Coronary artery (tissue), 2 donors: Measurements from ENCODE around the gene TMEM178B.

Source experiments
- DNase-seq: peaks from one replicate; pipeline ENCODE4 v3.0.0-alpha.2; 2017; ENCODE audit warnings: low spot score
- H3K27ac ChIP-seq, 2 donors: fragments of 200-600 bp; sonication (generic); one replicate each; pipeline ENCODE4 v1.5.1; 2016 to 2019
- H3K4me3 ChIP-seq: fragments of 200-600 bp; sonication (generic); 2 replicates; pipeline ENCODE4 v1.5.1; 2016; ENCODE audit warnings: mild to moderate bottlenecking, moderate library complexity
- CTCF ChIP-seq: fragments of 200-600 bp; sonication (generic); IDR thresholded peaks from one replicate; pipeline ENCODE4 v1.5.1; 2019; ENCODE audit warnings: antibody characterized with exemption

TMEM178B gene

GRCh38 chr7:141333459-141333858 is 259.6 kb downstream of the TMEM178B start:
- no peak overlapping the region for H3K27ac ChIP-seq
- TF ChIP-seq CTCF, result no peak
- no peak for DNase-seq
- H3K4me3 ChIP-seq, result no peak overlapping the region

- no peak for TF ChIP-seq CTCF
- Histone ChIP-seq H3K4me3 (no peak overlapping the region), H3K27ac (no peak overlapping the region)
- DNase-seq, result no peak
These were observed 261.3 kb downstream of the TMEM178B start for GRCh38 chr7:141335164-141335563.

- no peak overlapping the region for H3K27ac ChIP-seq
- no peak for DNase-seq
- TF ChIP-seq CTCF, result no peak
- no peak overlapping the region for H3K4me3 ChIP-seq
These were observed 265.7 kb downstream of the TMEM178B start for GRCh38 chr7:141339603-141340002.

- no peak for DNase-seq
- TF ChIP-seq CTCF, result no peak
These were observed 267.1 kb downstream of the TMEM178B start for GRCh38 chr7:141340991-141341390.

GRCh38 chr7:141342621-141343408 is 269.0 kb downstream of the TMEM178B start:
- H3K4me3 ChIP-seq, result no peak overlapping the region
- no peak for DNase-seq
- no peak overlapping the region for H3K27ac ChIP-seq
- no peak for TF ChIP-seq CTCF

More at GRCh38 chr7:141340991-141341390, 267.1 kb downstream of the TMEM178B start:
- Histone ChIP-seq H3K27ac (no peak overlapping the region), H3K4me3 (no peak overlapping the region)

GRCh38 chr7:141344153-141344935 is 270.5 kb downstream of the TMEM178B start:
- no peak for TF ChIP-seq CTCF
- no peak overlapping the region for H3K4me3 ChIP-seq
- no peak for DNase-seq
- no peak overlapping the region for H3K27ac ChIP-seq
